H1 (cell line): Measurements from ENCODE around the gene TRAF5. TPM values are rescaled to one million over a fixed set of nuclear protein-coding genes. Genes with fewer than 3 reads are reported as not detected.

ENCODE experiments used
- BCL11A ChIP-seq, 2 experiments: IDR thresholded peaks; one replicate each; pipeline ENCODE4 v1.6.1; 2011; ENCODE audit warnings: low read depth in 2 of 2, low read length in 2 of 2, mild to moderate bottlenecking in 2 of 2
- EGR1 ChIP-seq: IDR thresholded peaks from 2 replicates; pipeline ENCODE4 v1.6.1; 2011; ENCODE audit warnings: low read depth, low read length, borderline replicate concordance
- polyA plus RNA-seq, 7 experiments: library from polyadenylated mRNA; depleted of rRNA in 3 of 7; stranded (reverse) in 5 of 7; unstranded in 2 of 7; fragments of >200 nt in 5 of 7; fragments of 200-250 nt in 2 of 7; gene quantifications; 1 replicate in 5 of 7; 2 replicates in 1 of 7; 4 replicates in 1 of 7; pipeline versions ENCODE4 v1.2.1 to v1.2.3, GENCODE V29; 2011 to 2013; ENCODE audit warnings: missing spikeins in 2 of 7, mixed read lengths in 2 of 7
- total RNA-seq: library from RNA; stranded (reverse); fragmentation: NEBNext Ultra II Directional; extraction: Animal tissue kit (Norgen Biotek cat#: 25700); gene quantifications from 2 replicates; pipeline ENCODE4 v1.2.1, GENCODE V29; 2021

The TRAF5 gene
- total and polyA plus RNA-seq, 2 of the 8 experiments (the other 6 are each of a cell fraction or from before 2014, with no cell fraction given), result 13.0 to 17.1 TPM

GRCh38 chr1:211352465-211352864 lies 25.8 kb downstream of the TRAF5 start (continued):
- TF ChIP-seq BCL11A (IDR thresholded peaks at IDR 0.05; ENCODE audit: low read depth in 2 of 2, low read length in 2 of 2) (no peak), EGR1 (no peak)
